ENCODE measurements around the gene CHCHD1. TPM values are rescaled to one million over a fixed set of nuclear protein-coding genes. Genes with fewer than 3 reads are reported as not detected.
"Not testable (repeated sequence)": the region's sequence is repeated elsewhere in the genome, so short reads cannot be mapped to it uniquely, and the experiment has no call there.

Gene CHCHD1
- total and polyA plus RNA-seq, 2 experiments from 2014 or later = 45.3 to 95.2 TPM

DNA sequence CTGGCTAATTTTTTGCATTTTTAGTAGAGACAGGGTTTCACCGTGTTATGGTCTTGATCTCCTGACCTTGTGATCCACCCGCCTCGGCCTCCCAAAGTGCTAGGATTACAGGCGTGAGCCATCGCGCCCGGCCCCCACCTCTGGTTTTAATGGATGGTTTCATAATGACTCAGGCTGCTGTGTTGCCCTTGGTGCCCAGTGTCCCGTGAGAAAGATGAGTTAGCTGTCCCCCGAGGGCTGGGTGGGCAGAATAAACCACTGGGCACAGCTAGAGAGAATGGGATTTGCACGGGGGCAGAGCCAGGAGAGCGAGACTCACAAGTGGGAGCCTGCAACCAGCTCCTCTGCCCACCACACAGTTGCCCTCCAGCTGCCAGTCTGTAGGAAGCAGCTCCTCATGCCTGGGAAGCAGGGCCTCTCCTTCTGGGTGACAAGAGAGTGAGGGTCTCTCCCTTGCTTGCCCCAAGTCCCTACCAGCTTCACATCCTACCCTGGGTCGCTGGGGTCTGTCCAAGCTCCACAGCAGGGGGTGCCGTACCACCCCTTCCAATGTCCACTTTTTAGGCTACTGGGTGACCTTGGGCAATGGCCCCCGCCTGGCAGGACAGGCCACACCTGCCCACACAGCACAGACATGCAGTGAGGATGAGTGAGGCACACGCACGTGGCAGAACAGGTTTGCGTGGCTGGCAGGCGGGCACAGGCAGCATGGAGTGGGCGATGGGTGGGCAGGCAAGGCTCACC is 45.7 kb downstream of the CHCHD1 start:
- TF ChIP-seq EZH2phosphoT487 (IDR thresholded peaks at IDR 0.05; ENCODE audit: low read depth, severe bottlenecking, unreplicated experiment) (no peak), EZH2 (IDR thresholded peaks at IDR 0.05; ENCODE audit: borderline replicate concordance) (no peak)
- TF ChIP-seq, protein P1, sequence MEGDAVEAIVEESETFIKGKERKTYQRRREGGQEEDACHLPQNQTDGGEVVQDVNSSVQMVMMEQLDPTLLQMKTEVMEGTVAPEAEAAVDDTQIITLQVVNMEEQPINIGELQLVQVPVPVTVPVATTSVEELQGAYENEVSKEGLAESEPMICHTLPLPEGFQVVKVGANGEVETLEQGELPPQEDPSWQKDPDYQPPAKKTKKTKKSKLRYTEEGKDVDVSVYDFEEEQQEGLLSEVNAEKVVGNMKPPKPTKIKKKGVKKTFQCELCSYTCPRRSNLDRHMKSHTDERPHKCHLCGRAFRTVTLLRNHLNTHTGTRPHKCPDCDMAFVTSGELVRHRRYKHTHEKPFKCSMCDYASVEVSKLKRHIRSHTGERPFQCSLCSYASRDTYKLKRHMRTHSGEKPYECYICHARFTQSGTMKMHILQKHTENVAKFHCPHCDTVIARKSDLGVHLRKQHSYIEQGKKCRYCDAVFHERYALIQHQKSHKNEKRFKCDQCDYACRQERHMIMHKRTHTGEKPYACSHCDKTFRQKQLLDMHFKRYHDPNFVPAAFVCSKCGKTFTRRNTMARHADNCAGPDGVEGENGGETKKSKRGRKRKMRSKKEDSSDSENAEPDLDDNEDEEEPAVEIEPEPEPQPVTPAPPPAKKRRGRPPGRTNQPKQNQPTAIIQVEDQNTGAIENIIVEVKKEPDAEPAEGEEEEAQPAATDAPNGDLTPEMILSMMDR (IDR thresholded peaks at IDR 0.05; ENCODE audit: poor library complexity) = no peak
- Histone ChIP-seq H4K20me1 (ENCODE audit: insufficient read depth, poor library complexity, severe bottlenecking) (no peaks in the 10 kb centered on the region), H2AFZ (no peak overlapping the region), H3K4me3 (no peak overlapping the region), H3K4me2 (no peak overlapping the region), H3K79me2 (no peaks in the 10 kb centered on the region), H3K9me3 (ENCODE audit: low read depth) (no peaks in the 10 kb centered on the region), H3K27me3 (no peaks in the 10 kb centered on the region), H3K36me3 (replicated peaks; ENCODE audit: insufficient read depth, low read depth) (no peaks in the 10 kb centered on the region), H3K9me2 (replicated peaks; ENCODE audit: insufficient read depth) (no peaks in the 10 kb centered on the region), H3K4me1 (ENCODE audit: insufficient read depth) (no peaks in the 10 kb centered on the region), H3K27ac (no peak overlapping the region)
- DNase-seq (ENCODE audit: low spot score) = no peak
- WGBS (ENCODE audit: low lambda C conversion rate, missing lambda C conversion rate) = 94% methylated on average over 19 of the region's 19 CpGs

DNA sequence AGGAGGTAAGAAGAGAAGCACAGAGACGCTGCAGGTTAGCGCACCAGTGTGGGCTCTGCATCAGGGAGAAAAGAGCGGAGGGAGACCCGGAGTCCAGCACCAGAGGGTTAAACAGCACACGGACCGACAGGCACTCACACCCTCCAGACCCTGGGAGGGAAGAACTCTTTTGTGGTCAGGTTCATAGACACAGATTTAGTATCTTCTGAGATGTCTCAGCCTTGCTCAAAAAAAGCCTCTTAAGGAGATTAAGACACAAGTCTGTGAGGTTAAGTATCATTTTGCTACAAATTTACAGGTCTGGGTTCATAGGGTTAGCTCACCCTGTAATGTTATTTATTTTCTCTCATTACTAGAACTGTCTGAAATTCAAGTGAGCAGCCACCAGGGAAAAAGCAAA is 46.3 kb downstream of the CHCHD1 start:
- Histone ChIP-seq H3K4me1 (ENCODE audit: insufficient read depth) (no peaks in the 10 kb centered on the region), H3K9me3 (ENCODE audit: low read depth) (no peaks in the 10 kb centered on the region), H3K79me2 (no peaks in the 10 kb centered on the region), H2AFZ (no peak overlapping the region), H4K20me1 (ENCODE audit: insufficient read depth, poor library complexity, severe bottlenecking) (no peaks in the 10 kb centered on the region), H3K4me3 (no peak overlapping the region), H3K27me3 (no peaks in the 10 kb centered on the region), H3K27ac (no peak overlapping the region), H3K4me2 (no peak overlapping the region), H3K9me2 (replicated peaks; ENCODE audit: insufficient read depth) (no peaks in the 10 kb centered on the region), H3K36me3 (replicated peaks; ENCODE audit: insufficient read depth, low read depth) (no peaks in the 10 kb centered on the region)
- 87% methylated on average over 6 of the region's 6 CpGs for WGBS (ENCODE audit: low lambda C conversion rate, missing lambda C conversion rate)
- TF ChIP-seq, protein P1 (IDR thresholded peaks at IDR 0.05; ENCODE audit: poor library complexity) = no peak
- TF ChIP-seq EZH2phosphoT487 (IDR thresholded peaks at IDR 0.05; ENCODE audit: low read depth, severe bottlenecking, unreplicated experiment) (no peak), EZH2 (IDR thresholded peaks at IDR 0.05; ENCODE audit: borderline replicate concordance) (no peak)
- no peak for DNase-seq (ENCODE audit: low spot score)

DNA sequence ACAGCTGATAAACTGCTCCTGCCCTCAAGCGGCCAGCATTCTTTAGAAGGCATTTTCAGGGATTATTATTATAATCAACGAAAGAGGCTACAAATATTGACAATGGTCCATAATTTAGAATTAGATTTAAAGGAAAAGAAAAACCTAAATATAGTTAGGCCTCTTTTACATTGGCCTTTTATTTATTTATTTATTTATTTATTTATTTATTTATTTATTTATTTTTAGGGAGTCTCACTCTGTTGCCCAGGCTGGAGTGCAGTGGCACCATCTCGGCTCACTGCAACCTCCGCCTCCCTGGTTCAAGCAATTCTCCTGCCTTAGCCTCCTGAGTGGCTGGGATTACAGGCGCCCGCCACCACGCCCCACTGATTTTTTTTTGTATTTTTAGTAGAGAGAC is 47.2 kb downstream of the CHCHD1 start:
- H4K20me1 ChIP-seq (ENCODE audit: insufficient read depth, poor library complexity, severe bottlenecking); H3K4me3 ChIP-seq; H3K27ac ChIP-seq; H3K4me2 ChIP-seq; DNase-seq (ENCODE audit: low spot score); H3K79me2 ChIP-seq; H3K36me3 ChIP-seq (replicated peaks; ENCODE audit: insufficient read depth, low read depth); H3K9me2 ChIP-seq (replicated peaks; ENCODE audit: insufficient read depth); H2AFZ ChIP-seq; H3K4me1 ChIP-seq (ENCODE audit: insufficient read depth); H3K9me3 ChIP-seq (ENCODE audit: low read depth); H3K27me3 ChIP-seq: not testable (repeated sequence)
- WGBS (ENCODE audit: low lambda C conversion rate, missing lambda C conversion rate) = 95% methylated on average over 7 of the region's 7 CpGs

Small RNA genes lying within 50 kb of the gene (small RNA-seq; reads per million reads assigned to genes)
- gene AC022400.4 = not detected
- not detected for gene AC022400.9
- not detected for gene ZSWIM8-AS1

Other genes starting within 250 kb of the CHCHD1 start
- 61.6 and 83.4 TPM in 2 replicates for gene USP54, start 190.7 kb upstream of the CHCHD1 start, total RNA-seq
- gene USP54, start 190.7 kb upstream of the CHCHD1 start, polyA plus RNA-seq = 13.2 and 19.4 TPM in 2 replicates
- 0.20 and 0.50 TPM in 2 replicates for gene MYOZ1, start 140.6 kb upstream of the CHCHD1 start, total RNA-seq
- 0.44 and 1.3 TPM in 2 replicates for gene MYOZ1, start 140.6 kb upstream of the CHCHD1 start, polyA plus RNA-seq
- not detected in 2 replicates for gene SYNPO2L, start 126.0 kb upstream of the CHCHD1 start, total RNA-seq
- 0.40 TPM in 1 of 2 replicates, not detected in the other for gene SYNPO2L, start 126.0 kb upstream of the CHCHD1 start, polyA plus RNA-seq
- gene AGAP5, start 83.9 kb upstream of the CHCHD1 start, total RNA-seq = 3.6 and 5.5 TPM in 2 replicates
- gene AGAP5, start 83.9 kb upstream of the CHCHD1 start, polyA plus RNA-seq = 1.9 and 2.4 TPM in 2 replicates
- gene SEC24C, start 37.7 kb upstream of the CHCHD1 start, total RNA-seq = 59.4 and 60.2 TPM in 2 replicates
- 46.8 and 47.6 TPM in 2 replicates for gene SEC24C, start 37.7 kb upstream of the CHCHD1 start, polyA plus RNA-seq
- gene ZSWIM8, start 3.6 kb downstream of the CHCHD1 start, total RNA-seq = 83.7 and 101 TPM in 2 replicates
- gene ZSWIM8, start 3.6 kb downstream of the CHCHD1 start, polyA plus RNA-seq = 98.5 and 103 TPM in 2 replicates
- gene NDST2, start 29.6 kb downstream of the CHCHD1 start, total RNA-seq = 10.7 and 29.9 TPM in 2 replicates
- 21.1 and 24.9 TPM in 2 replicates for gene NDST2, start 29.6 kb downstream of the CHCHD1 start, polyA plus RNA-seq
- gene CAMK2G, start 92.5 kb downstream of the CHCHD1 start, total RNA-seq = 22.5 and 25.0 TPM in 2 replicates
- 5.2 and 5.9 TPM in 2 replicates for gene CAMK2G, start 92.5 kb downstream of the CHCHD1 start, polyA plus RNA-seq
- 2.8 and 5.2 TPM in 2 replicates for gene PLAU, start 129.1 kb downstream of the CHCHD1 start, total RNA-seq
- 10.4 and 11.1 TPM in 2 replicates for gene PLAU, start 129.1 kb downstream of the CHCHD1 start, polyA plus RNA-seq
- 77.3 and 93.4 TPM in 2 replicates for gene VCL, start 216.1 kb downstream of the CHCHD1 start, total RNA-seq
- gene VCL, start 216.1 kb downstream of the CHCHD1 start, polyA plus RNA-seq = 60.8 and 64.0 TPM in 2 replicates